Glomerular endothelial cell (primary cell): ENCODE data around the gene LMOD1. TPM values are rescaled to one million over a fixed set of nuclear protein-coding genes. Genes with fewer than 3 reads are reported as not detected.
"Not testable (repeated sequence)": the region's sequence is repeated elsewhere in the genome, so short reads cannot be mapped to it uniquely, and the experiment has no call there.

Experiments
- DNase-seq: peaks from one replicate; pipeline ENCODE4 v3.0.0-alpha.2; 2011; ENCODE audit warnings: low read depth, low spot score; ENCODE audit errors: extremely low read depth
- total RNA-seq: library from RNA; depleted of rRNA; stranded (reverse); fragments of >200 nt; gene quantifications from 2 replicates; pipeline ENCODE4 v1.2.3, GENCODE V29; 2015

Gene LMOD1
- total RNA-seq, 1 donor from 2014 or later = 0.93 TPM

DNA sequence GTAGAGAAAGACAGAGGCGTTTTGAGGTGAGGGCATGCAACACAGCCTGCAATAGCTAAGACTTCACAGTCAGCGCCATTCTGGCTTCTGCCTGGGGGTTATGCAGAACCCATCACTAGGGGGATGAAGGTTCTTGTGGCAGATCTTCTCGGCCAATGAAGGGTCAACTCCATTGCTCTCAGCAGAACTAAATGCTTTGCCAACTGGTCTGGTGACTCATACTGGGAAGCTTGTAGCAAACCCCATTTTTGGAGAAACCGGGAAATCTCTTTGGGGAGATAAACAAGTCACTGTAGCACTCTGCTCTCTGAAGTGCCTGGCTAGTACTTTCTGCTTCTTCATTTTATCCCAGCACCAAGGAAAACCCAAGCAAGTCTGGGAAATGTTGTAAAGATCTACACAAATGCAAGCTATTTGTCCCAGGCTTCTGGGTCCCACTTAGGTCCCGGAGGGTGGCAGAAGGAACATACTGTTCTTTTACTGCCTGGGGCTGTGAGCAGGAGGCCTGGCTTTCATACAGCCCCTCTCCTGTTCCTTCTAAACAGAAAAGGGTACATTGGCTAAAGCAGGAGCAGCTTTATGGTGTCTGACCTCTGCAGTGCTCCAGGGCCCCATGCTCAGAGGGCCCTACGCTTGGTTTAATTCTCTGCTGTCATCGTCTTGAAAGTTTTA is 28.9 kb downstream of the LMOD1 start:
- peak; percentile 64 for DNase-seq

GRCh38 chr1:201916649-201917249 is 29.6 kb downstream of the LMOD1 start:
- DNase-seq = peak; percentile 73

DNA sequence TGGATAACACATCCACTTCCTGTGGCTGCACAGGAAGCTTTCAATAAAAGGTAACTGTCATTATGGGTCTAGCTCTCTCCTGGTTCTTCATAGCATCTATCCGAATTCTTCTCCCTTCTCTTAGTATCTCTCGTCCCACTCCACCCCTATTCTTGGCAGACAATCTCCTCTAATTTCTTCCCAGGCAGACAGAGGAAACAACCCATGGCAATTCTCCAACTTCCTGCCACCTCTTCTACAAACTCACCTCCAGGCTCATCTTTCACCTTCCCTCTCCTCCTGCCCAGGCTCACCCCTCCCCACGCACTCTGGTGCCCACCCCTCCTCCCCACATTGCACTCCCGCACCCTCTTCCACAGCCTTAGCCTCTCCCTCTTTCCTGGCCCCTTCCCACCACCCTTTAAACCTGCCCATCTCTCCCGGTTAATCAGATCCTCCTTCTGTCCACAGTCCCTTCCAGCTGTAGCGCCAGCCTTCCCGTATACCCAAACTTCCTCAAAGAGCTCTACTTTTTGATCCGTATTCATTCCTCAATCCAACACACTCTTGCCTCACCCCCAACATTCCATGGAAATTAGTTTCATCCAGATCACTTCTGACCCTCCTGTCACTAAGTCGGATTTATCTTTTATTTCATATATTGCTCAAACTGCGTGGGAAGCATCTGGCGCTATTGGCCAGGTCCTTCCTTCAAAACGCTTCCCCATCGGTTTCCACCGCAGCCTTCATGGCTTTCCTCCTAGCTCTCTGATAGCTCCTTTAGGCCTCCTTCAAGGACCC is 31.7 kb downstream of the LMOD1 start:
- DNase-seq = no peak

DNA sequence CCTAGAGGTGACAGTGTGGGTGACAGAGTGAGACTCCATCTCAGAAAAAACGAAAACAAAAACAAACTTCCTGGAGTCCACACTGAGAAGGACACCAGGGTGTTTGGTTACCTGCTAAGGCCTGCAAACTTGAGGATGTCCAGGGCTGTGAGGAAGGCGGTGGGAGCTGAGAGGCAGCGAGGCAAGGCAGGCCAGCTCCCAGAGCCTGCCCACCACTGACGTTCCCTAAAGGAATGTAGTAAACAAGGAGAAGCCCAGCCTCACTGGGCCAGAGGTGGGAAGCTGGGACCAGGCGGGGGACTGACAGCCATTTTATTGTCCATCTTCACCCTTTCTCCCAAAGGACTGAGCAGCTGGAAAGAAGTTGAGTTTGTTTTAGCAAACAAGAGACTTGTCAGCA is 33.5 kb downstream of the LMOD1 start:
- no peak for DNase-seq

DNA sequence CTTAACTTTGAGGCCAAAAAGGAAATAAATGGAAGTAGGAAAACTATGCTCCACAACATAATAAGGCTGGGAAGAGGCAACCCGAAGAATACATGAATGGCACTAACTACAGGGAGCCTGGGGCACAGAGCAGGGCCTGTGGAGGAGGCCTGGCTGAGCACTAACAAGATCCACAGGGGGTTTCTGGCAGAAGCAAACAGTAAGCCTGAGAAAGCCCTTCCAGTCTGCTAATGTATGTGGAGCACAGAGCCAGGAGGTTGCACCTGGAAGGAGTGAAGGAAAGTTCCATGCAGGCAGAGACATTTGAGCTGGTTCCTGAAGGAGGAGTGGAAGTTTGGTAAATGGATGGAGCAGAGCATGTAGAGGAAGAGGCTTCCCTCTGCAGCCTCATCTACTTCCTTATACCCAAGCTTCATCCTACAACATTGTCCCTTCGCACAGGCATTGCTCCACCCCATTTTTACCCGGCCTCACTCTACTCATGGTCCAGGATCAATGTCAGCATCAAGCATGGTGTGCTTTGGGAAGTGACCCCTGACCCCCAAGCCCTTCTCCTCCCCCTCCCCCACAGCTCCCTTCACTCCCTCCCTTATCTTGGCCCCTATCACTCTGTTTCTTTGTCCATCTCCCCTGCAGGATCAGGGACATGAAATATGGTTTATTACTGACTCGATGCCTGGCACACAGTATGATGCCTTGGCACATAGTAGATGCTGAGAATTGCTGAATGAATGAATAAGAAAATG is 34.3 kb downstream of the LMOD1 start:
- DNase-seq = no peak

GRCh38 chr1:201907621-201908020 is 38.7 kb downstream of the LMOD1 start:
- DNase-seq = no peak

GRCh38 chr1:201906336-201906735 is 40.0 kb downstream of the LMOD1 start:
- DNase-seq = no peak

DNA sequence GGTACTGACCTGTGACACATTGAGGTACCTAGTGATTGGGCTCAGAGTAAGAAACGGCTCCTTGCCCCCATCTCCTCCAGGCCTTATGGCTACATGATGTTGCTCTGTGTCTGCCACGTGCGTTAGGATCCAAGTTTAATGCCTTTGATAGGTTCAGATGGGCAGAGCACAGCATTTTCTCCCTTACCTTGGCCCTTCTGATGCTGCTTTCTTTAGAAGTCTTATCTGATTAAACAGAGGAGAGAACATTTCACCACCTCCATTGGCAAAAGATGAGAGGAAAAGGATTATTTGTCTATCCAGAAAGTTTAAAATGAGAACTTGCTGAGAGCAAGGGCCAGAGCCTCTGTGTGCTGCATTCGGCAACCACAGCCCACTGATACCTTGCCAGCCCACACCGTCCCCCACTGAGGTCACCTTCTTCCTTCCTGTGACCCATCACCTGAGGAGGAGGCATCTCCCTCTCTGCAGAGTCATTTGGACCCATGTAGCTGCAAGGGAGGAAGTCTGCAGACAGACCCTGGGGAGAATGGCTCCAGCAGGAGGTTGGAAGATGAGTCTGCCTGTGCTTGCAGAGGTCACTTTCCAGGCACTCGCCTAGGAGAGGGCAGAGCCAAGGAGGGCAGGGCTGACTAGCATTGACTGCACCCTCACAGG is 41.0 kb downstream of the LMOD1 start:
- no peak for DNase-seq

GRCh38 chr1:201904579-201904978 is 41.8 kb downstream of the LMOD1 start:
- peak; percentile 66 for DNase-seq

DNA sequence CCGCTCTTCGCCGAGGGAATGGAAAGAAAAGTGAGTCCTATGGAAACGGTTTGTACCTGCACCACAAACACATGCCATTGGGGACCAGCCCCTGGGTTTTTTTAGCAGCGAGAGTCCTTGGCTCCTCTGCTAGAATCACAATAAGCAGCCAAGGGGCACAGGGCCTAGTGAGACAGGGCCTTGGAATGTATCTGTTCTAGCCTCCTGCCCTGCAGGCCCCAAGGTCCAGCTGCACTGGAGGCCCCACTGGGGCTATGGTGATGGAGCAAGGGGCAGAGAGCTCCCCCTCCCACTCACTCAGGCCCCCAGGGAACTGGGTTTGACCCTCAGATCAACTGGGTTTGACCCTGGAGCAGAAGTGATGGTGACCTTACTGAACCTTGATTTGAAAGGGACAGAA is 43.2 kb downstream of the LMOD1 start:
- DNase-seq = no peak

- DNase-seq = no peak
These were observed 44.1 kb downstream of the LMOD1 start for GRCh38 chr1:201902198-201902597.

- DNase-seq = not testable (repeated sequence)
These were observed 45.3 kb downstream of the LMOD1 start for GRCh38 chr1:201901036-201901435.

DNA sequence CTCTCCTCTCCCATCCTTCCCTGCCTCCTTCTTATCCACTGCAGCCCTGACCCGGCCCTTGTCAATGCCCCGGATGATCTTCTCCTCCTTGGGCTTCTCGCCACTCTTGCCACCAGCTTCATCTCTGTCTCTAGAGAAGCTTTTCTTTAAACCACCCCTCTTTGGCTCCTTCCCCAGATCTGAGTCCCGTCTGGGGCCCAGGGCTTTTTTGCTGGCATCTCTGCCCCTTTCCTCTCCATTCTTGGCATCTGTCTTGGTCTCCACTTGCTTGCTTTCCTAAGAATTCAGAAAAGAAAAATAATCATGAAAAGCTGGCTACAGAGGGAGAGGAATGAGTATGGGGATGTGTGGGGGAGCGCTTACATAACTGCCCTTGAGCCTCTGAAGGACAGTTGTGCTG is 45.9 kb downstream of the LMOD1 start:
- no peak for DNase-seq

DNA sequence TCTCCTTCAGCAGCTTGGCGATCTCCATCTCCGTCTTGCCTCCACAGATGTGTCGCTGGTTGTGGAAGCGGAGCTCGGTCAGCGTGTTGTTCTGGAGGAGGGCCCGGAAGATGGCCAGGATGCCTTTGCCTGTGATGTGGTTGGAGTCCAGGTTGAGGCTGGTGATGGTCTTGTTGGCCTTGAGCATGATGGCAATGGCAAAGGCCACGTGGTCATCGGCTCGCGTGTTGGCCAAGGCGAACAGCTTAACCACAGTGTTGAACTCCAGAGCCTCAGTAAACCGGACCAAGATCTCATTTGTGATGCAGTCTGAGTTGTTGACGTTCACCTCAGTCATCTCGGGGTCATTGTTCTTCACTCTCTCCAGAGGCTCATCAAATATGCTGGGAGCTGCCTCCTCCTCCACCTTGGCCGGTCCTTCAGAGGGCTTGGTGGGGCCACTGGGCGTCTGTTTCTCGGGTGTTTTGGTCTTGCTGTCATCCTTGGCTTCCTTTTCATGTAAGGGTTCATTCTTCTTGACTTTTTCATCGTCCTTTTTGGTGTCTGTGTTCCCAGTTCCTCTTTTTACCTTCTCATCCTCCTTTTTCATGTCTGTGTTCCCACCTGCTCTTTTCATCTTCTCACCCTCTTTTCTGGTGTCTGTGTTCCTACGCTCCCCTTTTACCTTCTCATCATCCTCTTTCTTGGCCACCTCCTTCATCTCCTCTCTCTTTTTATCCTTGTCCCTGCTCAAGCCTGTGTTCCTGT is 46.5 kb downstream of the LMOD1 start:
- DNase-seq = no peak

- no peak for DNase-seq
These were observed 47.4 kb downstream of the LMOD1 start for GRCh38 chr1:201898992-201899391.

DNA sequence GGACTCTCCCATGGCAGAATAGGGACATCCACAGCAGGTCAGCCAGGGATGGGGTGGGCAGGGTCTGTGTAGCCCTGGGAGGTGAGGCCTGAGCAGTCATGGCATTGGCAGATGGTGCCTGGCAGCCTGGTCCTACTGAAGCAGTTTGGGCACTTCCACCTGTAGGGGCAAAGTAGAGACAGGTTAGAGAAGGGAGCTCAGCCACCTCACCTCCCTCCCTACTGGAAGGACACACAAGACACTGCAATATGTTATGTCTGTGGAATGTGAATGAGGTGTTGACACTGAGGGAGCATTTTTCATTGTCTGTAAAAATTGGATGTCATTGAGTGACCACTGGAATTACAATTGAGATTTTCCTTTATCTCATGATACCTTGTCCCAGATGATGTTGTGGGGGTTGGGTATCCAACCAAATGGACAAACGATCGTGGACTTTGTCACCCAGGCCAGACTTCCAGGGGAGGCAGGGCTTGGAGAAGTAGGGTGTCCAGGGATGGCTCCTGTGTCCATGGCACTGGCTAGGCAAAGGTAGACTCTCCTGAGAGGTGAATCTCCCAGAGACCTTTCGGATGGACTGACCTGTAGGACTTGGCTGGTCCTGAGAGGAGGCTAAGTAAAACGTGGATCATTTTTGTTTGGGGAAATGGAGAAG is 48.0 kb downstream of the LMOD1 start:
- DNase-seq = no peak

DNA sequence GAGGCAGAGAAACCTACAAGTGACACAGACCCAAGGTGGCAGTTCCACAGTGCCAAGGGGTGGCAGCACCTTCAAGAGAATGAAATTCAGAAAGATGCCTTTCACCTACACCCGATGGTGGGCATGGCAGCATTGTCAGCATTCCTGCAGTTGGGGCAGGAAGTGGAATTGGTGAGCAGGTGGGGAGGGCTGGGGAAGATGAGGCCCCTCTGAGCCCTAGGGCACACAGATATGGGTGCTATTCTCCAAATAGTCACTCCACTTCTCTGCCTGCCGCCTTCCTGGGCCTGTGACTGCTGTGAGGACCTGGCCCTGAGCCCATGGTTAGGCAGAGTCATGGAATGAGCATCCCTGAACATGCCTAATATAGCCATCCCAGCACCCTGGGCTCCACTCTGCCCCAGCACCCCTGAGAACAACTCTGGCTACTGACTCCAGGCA is 49.4 kb downstream of the LMOD1 start:
- DNase-seq = no peak

GRCh38 chr1:201895913-201896807 is 50.2 kb downstream of the LMOD1 start:
- no peak for DNase-seq
